ENCODE results near the gene NBPF11.
"Not testable (repeated sequence)": the region's sequence is repeated elsewhere in the genome, so short reads cannot be mapped to it uniquely, and the experiment has no call there.

DNA sequence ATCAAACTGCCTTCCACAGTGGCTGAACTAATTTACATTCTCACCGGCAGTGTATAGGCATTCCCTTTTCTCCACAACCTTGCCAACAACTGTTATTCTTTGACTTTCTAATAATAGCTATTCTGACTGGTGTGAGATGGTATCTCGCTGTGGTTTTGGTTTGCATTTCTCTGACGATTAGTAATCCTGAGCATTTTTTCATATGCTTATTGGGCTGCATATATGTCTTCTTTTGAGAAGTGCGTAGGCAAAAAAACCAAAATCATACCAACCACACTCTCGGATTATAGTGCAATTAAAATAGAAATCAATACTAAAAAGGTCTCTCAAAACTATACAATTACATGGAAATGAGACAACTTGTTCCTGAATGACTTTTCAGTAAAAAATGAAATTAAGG, 78.7 kb downstream of the NBPF11 start:
- TF ChIP-seq, protein P1, sequence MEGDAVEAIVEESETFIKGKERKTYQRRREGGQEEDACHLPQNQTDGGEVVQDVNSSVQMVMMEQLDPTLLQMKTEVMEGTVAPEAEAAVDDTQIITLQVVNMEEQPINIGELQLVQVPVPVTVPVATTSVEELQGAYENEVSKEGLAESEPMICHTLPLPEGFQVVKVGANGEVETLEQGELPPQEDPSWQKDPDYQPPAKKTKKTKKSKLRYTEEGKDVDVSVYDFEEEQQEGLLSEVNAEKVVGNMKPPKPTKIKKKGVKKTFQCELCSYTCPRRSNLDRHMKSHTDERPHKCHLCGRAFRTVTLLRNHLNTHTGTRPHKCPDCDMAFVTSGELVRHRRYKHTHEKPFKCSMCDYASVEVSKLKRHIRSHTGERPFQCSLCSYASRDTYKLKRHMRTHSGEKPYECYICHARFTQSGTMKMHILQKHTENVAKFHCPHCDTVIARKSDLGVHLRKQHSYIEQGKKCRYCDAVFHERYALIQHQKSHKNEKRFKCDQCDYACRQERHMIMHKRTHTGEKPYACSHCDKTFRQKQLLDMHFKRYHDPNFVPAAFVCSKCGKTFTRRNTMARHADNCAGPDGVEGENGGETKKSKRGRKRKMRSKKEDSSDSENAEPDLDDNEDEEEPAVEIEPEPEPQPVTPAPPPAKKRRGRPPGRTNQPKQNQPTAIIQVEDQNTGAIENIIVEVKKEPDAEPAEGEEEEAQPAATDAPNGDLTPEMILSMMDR (IDR thresholded peaks at IDR 0.05; ENCODE audit: insufficient read depth, low read length, poor library complexity, severe bottlenecking) = not testable (repeated sequence)
- not testable (repeated sequence) for TF ChIP-seq EZH2phosphoT487 (conservative IDR thresholded peaks at IDR 0.05; ENCODE audit: low read length)

Measured in SU-DHL-6 (cell line).